Measurements from ENCODE around the gene ACY1.

ACY1 gene

GRCh38 chr3:51982838-51983577 lies at the start of gene ACY1:
Gene ACY1 (plus strand): TSS chr3:51983535. CDS start chr3:51984065, 530 bp downstream.
- peak; percentile 49 to 72 for DNase-seq (ENCODE audit: low read depth in 1 of 2, low spot score in 1 of 2)

- no peak for DNase-seq (ENCODE audit: low read depth in 1 of 2, low spot score in 1 of 2)
Observed at GRCh38 chr3:51934139-51934850, 49.0 kb upstream of the ACY1 start.

- no peak for DNase-seq (ENCODE audit: low read depth in 1 of 2, low spot score in 1 of 2)
Observed at GRCh38 chr3:51934991-51935885, 48.1 kb upstream of the ACY1 start.

GRCh38 chr3:51935886-51936755 lies 47.2 kb upstream of the ACY1 start:
- no peak for DNase-seq (ENCODE audit: low read depth in 1 of 2, low spot score in 1 of 2)

DNA sequence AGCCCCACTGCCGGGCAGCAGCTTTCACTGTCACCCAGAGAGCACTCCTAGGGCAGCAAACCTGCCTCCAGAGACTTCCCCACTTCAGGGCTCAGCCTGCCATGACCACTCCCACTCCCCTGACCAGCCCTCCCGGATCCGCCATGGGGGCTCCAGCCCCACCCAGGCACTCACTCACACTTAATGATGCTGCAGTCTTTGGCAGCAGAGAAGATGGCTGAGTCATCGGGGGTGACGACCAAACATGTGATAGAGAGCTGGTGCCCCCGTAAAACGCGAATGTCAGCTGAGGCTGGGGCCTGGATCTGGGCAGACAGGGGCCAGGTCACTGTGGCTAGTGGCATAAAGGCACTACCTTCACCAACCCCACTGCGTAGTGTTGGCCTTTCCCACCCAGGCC lies 46.3 kb upstream of the ACY1 start:
- no peak for DNase-seq (ENCODE audit: low read depth in 1 of 2, low spot score in 1 of 2)

DNA sequence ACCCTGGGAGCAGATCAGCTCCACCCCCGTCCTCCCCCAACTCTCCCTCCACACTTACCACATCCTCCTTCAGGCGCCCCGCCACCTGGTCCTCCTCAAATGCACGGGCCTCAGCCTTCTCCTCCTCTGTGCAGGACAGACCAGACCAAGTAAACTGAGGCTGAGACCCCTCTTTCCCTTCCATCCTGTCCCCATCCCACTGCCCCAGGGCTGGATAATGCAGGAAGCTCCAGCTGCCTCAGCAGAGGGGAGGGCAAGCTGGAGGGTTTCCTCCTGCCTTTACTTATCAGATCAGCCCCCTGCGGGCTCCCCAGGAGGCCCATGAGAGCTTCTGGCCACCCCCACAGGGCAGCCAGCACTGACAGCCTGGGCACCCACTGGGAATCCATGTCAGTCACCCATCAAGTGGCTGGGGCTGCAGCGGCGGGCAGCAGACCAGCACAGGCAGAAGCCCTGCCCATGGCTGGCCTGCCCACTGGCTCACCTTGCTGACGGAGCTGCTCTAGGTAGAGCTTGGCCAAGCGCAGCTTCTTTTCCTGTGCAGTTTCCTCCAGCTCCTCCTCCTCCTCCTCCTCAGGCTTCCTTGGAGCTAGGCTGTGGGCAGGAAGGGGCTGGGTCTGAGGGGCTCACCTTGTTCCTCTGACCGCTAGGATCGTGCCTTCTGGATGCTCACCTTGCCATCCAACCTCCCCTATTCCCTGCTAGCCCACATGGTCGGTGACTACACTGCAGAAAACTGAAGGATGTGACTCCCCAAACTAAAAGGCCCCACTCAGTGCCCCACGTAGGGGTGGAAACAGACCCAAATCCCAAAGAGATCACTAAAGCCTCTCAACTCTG lies 45.5 kb upstream of the ACY1 start:
- DNase-seq (ENCODE audit: low read depth in 1 of 2, low spot score in 1 of 2) = no peak

DNA sequence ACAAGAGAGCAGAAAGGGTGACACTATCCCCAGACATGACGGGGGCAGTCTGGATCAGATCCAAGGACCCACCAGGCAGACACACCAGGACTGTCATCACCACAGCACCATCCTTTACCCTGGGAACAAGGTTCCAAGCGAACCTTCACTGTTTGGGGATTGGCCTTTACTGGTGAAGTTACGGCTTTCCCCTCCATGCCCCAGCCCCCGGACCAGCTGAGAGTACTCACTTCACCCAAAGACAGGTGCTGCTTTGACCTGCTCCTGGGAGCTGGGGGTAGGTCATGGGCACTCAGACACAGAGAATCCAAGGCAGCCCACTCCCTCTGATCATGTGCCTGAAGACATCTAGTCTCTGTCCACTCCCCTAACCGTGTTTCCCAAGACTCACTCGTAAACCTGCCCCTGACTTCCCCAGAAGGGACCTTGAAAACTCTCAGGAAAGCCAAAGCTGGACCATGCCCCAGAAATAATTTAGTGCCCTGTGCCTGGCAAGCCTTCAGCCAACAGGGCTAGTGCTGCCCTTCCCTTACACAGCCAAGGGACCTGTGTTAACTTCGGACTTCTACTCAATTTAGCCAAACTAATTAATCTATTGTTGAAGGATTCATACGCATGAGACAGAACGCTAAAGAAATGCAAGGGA lies 44.4 kb upstream of the ACY1 start:
- DNase-seq (ENCODE audit: low read depth in 1 of 2, low spot score in 1 of 2) = no peak

- no peak for DNase-seq (ENCODE audit: low read depth in 1 of 2, low spot score in 1 of 2)
Observed at GRCh38 chr3:51940648-51941462, 42.5 kb upstream of the ACY1 start.

- DNase-seq (ENCODE audit: low read depth in 1 of 2, low spot score in 1 of 2) = no peak
Observed at GRCh38 chr3:51941463-51941797, 41.9 kb upstream of the ACY1 start.

GRCh38 chr3:51941798-51942602 lies 41.3 kb upstream of the ACY1 start, which contains the start of the genes PARP3 and RRP9:
Gene PARP3 (plus strand): TSS chr3:51942363. CDS start chr3:51943356, 993 bp downstream.
Gene RRP9 (minus strand): TSS chr3:51941904. CDS start chr3:51941867, 37 bp downstream.
- DNase-seq (ENCODE audit: low read depth in 1 of 2, low spot score in 1 of 2) = peak; percentile 97 to 99

GRCh38 chr3:51942603-51943450 lies 40.5 kb upstream of the ACY1 start:
- DNase-seq (ENCODE audit: low read depth in 1 of 2, low spot score in 1 of 2) = peak; percentile 24 to 51

DNA sequence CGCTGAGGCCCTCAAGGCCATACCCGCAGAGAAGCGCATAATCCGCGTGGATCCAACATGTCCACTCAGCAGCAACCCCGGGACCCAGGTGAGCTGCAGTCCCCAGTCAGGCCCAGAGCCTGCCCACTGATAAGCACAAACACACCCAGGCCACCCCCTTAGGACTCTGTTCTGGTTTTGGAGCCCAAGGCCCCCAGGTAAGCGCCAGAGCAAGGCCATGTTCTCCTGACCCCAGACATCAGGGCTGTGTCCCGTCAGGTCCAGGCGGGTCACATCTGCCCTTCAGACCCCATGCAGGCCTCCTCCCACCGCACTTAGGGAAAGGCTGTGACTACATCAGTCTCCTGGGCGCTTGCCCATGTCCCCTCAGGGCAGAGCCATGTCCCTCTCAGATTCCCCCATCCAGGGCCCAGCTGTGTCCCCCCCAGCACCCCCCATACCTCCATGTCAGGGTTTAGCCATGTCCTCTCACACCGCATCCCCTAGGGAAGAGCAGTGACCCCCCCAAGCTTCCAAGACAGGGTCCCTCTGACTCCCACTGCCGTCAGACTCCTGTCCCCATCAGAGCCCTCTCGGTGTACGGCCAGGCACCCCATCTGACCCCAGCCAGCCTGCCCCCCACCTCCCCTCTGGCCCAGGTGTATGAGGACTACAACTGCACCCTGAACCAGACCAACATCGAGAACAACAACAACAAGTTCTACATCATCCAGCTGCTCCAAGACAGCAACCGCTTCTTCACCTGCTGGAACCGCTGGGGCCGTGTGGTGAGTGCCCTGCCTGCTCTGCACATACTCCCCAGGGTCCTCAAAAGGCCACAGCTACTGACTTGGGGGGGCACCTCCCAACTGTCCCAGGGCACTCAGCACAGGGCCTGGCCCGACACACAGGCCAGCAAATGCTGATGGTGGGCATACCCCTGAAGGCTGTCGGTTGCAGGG lies 39.6 kb upstream of the ACY1 start:
- no peak for DNase-seq (ENCODE audit: low read depth in 1 of 2, low spot score in 1 of 2)

DNA sequence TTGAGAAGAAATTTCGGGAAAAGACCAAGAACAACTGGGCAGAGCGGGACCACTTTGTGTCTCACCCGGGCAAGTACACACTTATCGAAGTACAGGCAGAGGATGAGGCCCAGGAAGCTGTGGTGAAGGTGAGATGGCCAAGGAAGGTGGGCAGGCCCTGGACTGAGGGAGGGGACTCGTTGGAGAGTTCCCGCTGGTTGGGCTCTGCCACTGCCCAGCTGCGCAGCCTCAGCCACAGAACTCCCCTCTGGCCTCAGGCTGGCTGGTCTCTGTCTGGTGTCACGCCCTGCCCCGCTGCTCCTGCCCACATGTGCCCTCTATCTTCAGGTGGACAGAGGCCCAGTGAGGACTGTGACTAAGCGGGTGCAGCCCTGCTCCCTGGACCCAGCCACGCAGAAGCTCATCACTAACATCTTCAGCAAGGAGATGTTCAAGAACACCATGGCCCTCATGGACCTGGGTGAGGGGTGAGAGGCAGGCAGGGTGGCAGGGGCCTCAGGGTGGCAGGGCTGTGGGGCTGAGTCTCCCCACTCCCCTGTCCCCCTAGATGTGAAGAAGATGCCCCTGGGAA lies 38.8 kb upstream of the ACY1 start:
- no peak for DNase-seq (ENCODE audit: low read depth in 1 of 2, low spot score in 1 of 2)

GRCh38 chr3:51945031-51945840 lies 38.1 kb upstream of the ACY1 start:
- DNase-seq (ENCODE audit: low read depth in 1 of 2, low spot score in 1 of 2) = no peak

All from activated CD4-positive, alpha-beta T cell treated with anti-CD3 and anti-CD28 coated beads, Interleukin-2, amount 50 U/mL, for 24 hours (primary cell).